Measurements from ENCODE around the gene SNTG2.

SNTG2 gene

GRCh38 chr2:904246-905024 lies 46.2 kb upstream of the SNTG2 start:
- Histone ChIP-seq H3K4me2 (ENCODE audit: low read length) (no peak overlapping the region), H3K27ac (ENCODE audit: low read depth, low read length) (no peak overlapping the region), H4K20me1 (ENCODE audit: control insufficient read depth, insufficient read depth, low read depth, low read length) (no peaks in the 10 kb centered on the region), H3K79me2 (ENCODE audit: control insufficient read depth, low read length) (no peaks in the 10 kb centered on the region), H3K36me3 (ENCODE audit: control insufficient read depth, low read length) (no peaks in the 10 kb centered on the region), H3K4me3 (ENCODE audit: low read length) (no peak overlapping the region), H3K9me2 (replicated peaks; ENCODE audit: control insufficient read depth, low read length) (no peaks in the 10 kb centered on the region), H3K27me3 (ENCODE audit: control insufficient read depth, low read length) (no peaks in the 10 kb centered on the region), H3K4me1 (ENCODE audit: control insufficient read depth, low read length) (no peaks in the 10 kb centered on the region), H3F3A (ENCODE audit: control insufficient read depth, insufficient read depth) (no peaks in the 10 kb centered on the region), H3K9me3 (ENCODE audit: control insufficient read depth, insufficient read depth, low read length) (0 out of 2 replicates have a peak, but pooled peaks cover 3% of the 10 kb centered on the region)
- TF ChIP-seq EZH2phosphoT487 (IDR thresholded peaks at IDR 0.05; ENCODE audit: borderline replicate concordance, low read length) (no peak), CTCF (IDR thresholded peaks at IDR 0.05; ENCODE audit: low read depth, low read length, poor library complexity, severe bottlenecking) (no peak)

DNA sequence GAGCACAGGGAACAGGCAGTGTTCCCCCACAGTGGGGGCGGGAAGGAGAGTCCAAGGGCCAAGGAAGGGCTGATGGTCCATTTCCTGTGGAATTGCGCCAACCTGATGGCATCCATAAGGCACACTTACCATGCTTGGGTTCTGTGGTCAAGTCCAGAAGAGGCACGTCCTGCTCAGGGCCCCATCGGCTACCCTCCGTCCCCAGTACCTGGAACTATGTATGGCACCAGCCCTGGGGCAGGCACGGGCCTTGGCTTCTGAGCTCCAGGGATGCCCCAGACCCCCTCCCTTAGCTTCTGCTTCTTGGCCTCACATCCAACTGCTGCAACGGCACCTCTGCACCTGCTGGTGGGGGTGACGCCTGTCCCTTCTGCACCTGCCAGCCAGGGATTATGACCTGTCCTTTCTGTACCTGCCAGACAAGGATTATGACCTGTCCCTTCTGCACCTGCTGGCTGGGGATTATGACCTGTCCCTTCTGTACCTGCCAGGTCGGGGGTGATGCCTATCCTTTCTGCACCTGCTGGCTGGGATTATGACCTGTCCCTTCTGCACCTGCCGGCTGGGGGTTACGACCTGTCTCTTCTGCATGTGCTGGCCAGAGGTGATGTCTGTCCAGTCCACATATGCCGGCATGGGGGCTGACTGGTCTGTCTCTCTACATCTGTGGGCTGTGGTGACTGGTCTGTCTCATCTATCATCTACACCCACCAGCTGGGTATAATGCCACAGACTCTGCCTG lies 45.4 kb upstream of the SNTG2 start:
- Histone ChIP-seq H3K4me2 (ENCODE audit: low read length) (no peak overlapping the region), H3K79me2 (ENCODE audit: control insufficient read depth, low read length) (no peaks in the 10 kb centered on the region), H4K20me1 (ENCODE audit: control insufficient read depth, insufficient read depth, low read depth, low read length) (no peaks in the 10 kb centered on the region), H3K9me3 (ENCODE audit: control insufficient read depth, insufficient read depth, low read length) (peaks cover 7% of the 10 kb centered on the region; the same call in 1 of the 2 replicates), H3K27ac (ENCODE audit: low read depth, low read length) (no peak overlapping the region), H3K36me3 (ENCODE audit: control insufficient read depth, low read length) (no peaks in the 10 kb centered on the region), H3K4me1 (ENCODE audit: control insufficient read depth, low read length) (no peaks in the 10 kb centered on the region), H3K27me3 (ENCODE audit: control insufficient read depth, low read length) (no peaks in the 10 kb centered on the region), H3K9me2 (replicated peaks; ENCODE audit: control insufficient read depth, low read length) (no peaks in the 10 kb centered on the region), H3K4me3 (ENCODE audit: low read length) (no peak overlapping the region), H3F3A (ENCODE audit: control insufficient read depth, insufficient read depth) (0 out of 2 replicates have a peak, but pooled peaks cover 3% of the 10 kb centered on the region)
- TF ChIP-seq EZH2phosphoT487 (IDR thresholded peaks at IDR 0.05; ENCODE audit: borderline replicate concordance, low read length) (no peak), CTCF (IDR thresholded peaks at IDR 0.05; ENCODE audit: low read depth, low read length, poor library complexity, severe bottlenecking) (no peak)

DNA sequence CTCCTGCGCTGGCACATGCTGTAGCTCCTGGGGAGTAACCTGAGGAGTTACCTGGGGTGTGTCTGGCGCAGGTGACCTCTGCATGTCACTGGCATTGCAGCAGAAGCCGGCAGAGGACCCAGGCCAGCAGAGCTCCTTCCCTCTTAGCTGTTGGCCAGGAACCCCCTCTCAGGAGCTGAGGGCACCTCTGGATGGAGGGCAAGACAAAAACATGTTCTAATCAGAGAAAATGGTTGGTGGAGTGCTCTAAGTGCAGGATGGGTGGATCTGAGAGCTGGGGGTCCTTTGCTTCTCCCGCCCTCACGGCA lies 44.9 kb upstream of the SNTG2 start:
- Histone ChIP-seq H3F3A (ENCODE audit: control insufficient read depth, insufficient read depth) (0 out of 2 replicates have a peak, but pooled peaks cover 4% of the 10 kb centered on the region), H3K4me3 (ENCODE audit: low read length) (no peak overlapping the region), H3K27ac (ENCODE audit: low read depth, low read length) (no peak overlapping the region), H3K9me2 (replicated peaks; ENCODE audit: control insufficient read depth, low read length) (no peaks in the 10 kb centered on the region), H3K9me3 (ENCODE audit: control insufficient read depth, insufficient read depth, low read length) (peaks cover 12% of the 10 kb centered on the region; the same call in 1 of the 2 replicates), H3K79me2 (ENCODE audit: control insufficient read depth, low read length) (no peaks in the 10 kb centered on the region), H4K20me1 (ENCODE audit: control insufficient read depth, insufficient read depth, low read depth, low read length) (no peaks in the 10 kb centered on the region), H3K4me2 (ENCODE audit: low read length) (no peak overlapping the region), H3K36me3 (ENCODE audit: control insufficient read depth, low read length) (no peaks in the 10 kb centered on the region), H3K4me1 (ENCODE audit: control insufficient read depth, low read length) (no peaks in the 10 kb centered on the region), H3K27me3 (ENCODE audit: control insufficient read depth, low read length) (no peaks in the 10 kb centered on the region)
- TF ChIP-seq CTCF (IDR thresholded peaks at IDR 0.05; ENCODE audit: low read depth, low read length, poor library complexity, severe bottlenecking) (no peak), EZH2phosphoT487 (IDR thresholded peaks at IDR 0.05; ENCODE audit: borderline replicate concordance, low read length) (no peak)

Data from DOHH2 (cell line).